ENCODE results near the gene SP3.

SP3 gene

DNA sequence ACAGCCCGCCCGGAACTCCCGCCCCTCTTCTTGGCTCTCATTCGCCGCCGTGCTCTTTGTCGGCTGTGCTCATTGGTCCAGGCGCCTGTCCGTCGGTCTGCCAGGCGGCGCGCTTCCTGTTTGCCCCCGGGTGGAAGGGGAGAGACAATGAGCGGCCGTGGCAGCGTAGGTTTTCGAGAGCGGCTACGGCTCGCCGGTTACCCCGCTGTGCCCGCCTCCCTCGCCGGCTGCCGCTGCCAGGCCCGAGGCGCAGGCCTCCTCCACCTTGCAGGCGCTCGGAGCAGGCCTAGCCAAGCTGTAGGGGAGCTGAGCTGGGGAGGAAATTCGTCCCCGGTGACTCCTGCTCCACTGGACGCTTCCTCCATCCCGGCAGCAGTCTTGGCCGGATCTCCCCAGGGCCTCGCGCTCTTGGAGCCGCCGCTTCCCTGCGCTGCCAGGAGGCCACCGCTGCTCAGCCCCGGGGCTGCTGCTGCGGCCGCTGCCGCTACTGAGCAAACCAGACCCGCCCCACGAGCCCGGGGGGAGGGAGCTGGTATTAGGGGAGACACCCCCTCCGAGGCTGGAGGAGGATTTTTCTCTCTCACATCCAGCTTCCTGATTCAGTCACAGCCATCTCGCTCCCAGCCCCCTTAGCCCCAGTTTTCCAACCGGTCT, at the start of gene SP3:
TSS of gene SP3 (minus strand) at position 2 of the 654 bp plus-strand sequence. CDS start 202 bp downstream, outside the sequence.
- DNase-seq (peak; percentile 97), ATAC-seq (ENCODE audit: insufficient read depth, low read depth) (peak; percentile 78)
- Histone ChIP-seq H2AFZ (ENCODE audit: low read depth, low read length) (peak within 1 kb of the TSS; percentile 80), H3K79me2 (ENCODE audit: insufficient read depth, low read length) (peaks cover 49% of the 10 kb centered on the region), H4K20me1 (ENCODE audit: insufficient read depth, low read length) (peaks cover 9% of the 10 kb centered on the region; the same call in 1 of the 2 replicates), H3K27ac (ENCODE audit: low read length) (peak within 1 kb of the TSS; percentile 99), H3K27me3 (ENCODE audit: insufficient read depth, low read length, poor library complexity) (no peaks in the 10 kb centered on the region), H3K4me2 (ENCODE audit: insufficient read depth, low read length) (peak within 1 kb of the TSS; percentile 75), H3K4me3 (ENCODE audit: low read depth in 1 of 2, low read length in 2 of 2) (peak within 1 kb of the TSS; percentile 54 to 81), H3K9me3 (ENCODE audit: insufficient read depth, low read length, severe bottlenecking) (no peaks in the 10 kb centered on the region), H3K36me3 (ENCODE audit: insufficient read depth, low read length) (peaks cover 18% of the 10 kb centered on the region), H3K9ac (ENCODE audit: low read depth, low read length) (peak within 1 kb of the TSS; percentile 99), H3K4me1 (ENCODE audit: insufficient read depth, low read length) (peaks cover 32% of the 10 kb centered on the region)
- no peak for TF ChIP-seq EZH2 (IDR thresholded peaks at IDR 0.05; ENCODE audit: borderline replicate concordance, low read depth, low read length, severe bottlenecking)
- TF ChIP-seq, protein P1, sequence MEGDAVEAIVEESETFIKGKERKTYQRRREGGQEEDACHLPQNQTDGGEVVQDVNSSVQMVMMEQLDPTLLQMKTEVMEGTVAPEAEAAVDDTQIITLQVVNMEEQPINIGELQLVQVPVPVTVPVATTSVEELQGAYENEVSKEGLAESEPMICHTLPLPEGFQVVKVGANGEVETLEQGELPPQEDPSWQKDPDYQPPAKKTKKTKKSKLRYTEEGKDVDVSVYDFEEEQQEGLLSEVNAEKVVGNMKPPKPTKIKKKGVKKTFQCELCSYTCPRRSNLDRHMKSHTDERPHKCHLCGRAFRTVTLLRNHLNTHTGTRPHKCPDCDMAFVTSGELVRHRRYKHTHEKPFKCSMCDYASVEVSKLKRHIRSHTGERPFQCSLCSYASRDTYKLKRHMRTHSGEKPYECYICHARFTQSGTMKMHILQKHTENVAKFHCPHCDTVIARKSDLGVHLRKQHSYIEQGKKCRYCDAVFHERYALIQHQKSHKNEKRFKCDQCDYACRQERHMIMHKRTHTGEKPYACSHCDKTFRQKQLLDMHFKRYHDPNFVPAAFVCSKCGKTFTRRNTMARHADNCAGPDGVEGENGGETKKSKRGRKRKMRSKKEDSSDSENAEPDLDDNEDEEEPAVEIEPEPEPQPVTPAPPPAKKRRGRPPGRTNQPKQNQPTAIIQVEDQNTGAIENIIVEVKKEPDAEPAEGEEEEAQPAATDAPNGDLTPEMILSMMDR (IDR thresholded peaks at IDR 0.05; ENCODE audit: borderline replicate concordance, extremely low read depth, low read length, poor library complexity, severe bottlenecking) = no peak

DNA sequence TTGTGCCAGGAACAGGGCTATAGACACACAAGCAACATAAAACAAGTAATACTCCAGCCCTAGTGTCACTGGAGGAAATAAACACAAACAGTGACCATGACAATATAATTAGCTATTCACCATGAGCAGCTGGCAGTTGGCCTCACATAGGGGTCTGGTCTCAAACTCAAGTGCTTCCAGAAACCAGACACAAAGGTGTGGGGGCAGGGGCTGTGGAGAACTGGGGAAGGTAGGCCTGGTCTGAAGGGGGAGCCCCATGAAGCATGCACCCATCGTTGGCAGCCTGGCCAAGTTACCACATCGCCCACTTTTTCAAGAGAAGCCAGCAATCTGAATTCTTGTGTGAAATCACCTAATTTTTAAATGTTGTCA, 49.5 kb upstream of the SP3 start:
- Histone ChIP-seq H3K27me3 (ENCODE audit: insufficient read depth, low read length, poor library complexity) (no peaks in the 10 kb centered on the region), H3K27ac (ENCODE audit: low read length) (no peak overlapping the region), H3K36me3 (ENCODE audit: insufficient read depth, low read length) (no peaks in the 10 kb centered on the region), H3K4me1 (ENCODE audit: insufficient read depth, low read length) (no peaks in the 10 kb centered on the region), H3K4me2 (ENCODE audit: insufficient read depth, low read length) (no peak overlapping the region), H4K20me1 (ENCODE audit: insufficient read depth, low read length) (no peaks in the 10 kb centered on the region), H2AFZ (ENCODE audit: low read depth, low read length) (no peak overlapping the region), H3K9ac (ENCODE audit: low read depth, low read length) (no peak overlapping the region), H3K79me2 (ENCODE audit: insufficient read depth, low read length) (no peaks in the 10 kb centered on the region), H3K9me3 (ENCODE audit: insufficient read depth, low read length, severe bottlenecking) (no peaks in the 10 kb centered on the region), H3K4me3 (ENCODE audit: low read depth in 1 of 2, low read length in 2 of 2) (no peak overlapping the region)
- DNase-seq (no peak), ATAC-seq (ENCODE audit: insufficient read depth, low read depth) (no peak)
- no peak for TF ChIP-seq EZH2 (IDR thresholded peaks at IDR 0.05; ENCODE audit: borderline replicate concordance, low read depth, low read length, severe bottlenecking)
- TF ChIP-seq, protein P1 (IDR thresholded peaks at IDR 0.05; ENCODE audit: borderline replicate concordance, extremely low read depth, low read length, poor library complexity, severe bottlenecking) = no peak

DNA sequence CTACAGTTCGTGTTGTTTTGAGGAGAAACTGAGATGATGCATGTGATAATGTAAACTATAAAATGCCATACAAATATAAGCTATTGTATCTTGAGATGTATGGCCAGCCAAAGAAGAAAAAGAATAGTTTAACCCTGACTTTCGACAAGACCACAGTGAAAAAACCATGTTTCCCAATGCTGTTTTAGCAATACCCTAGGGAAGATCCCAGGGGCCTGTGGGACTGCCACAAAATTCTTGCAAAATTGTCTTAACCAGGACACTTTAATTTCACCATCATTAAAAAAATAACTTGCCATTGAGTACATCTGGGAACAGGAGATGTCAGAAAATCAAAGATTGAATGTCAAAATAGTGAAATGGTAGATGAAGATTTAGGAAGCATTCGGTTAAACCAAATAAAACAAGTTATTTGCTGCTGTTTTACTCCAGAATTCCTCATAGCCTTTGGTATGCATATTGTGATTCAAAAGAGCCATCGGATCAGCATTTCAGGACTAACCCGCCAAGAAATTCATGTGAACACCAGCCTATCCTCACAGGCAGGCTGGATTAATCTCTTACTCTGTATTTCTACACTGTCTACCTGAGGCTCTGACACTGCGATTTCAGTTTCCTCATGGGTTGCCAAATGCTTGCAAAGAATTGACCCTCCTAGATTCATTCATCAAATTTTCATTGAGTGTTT, 49.0 kb upstream of the SP3 start:
- ATAC-seq (ENCODE audit: insufficient read depth, low read depth) = no peak
- Histone ChIP-seq H3K27me3 (ENCODE audit: insufficient read depth, low read length, poor library complexity) (no peaks in the 10 kb centered on the region), H3K4me2 (ENCODE audit: insufficient read depth, low read length) (no peak overlapping the region), H3K36me3 (ENCODE audit: insufficient read depth, low read length) (no peaks in the 10 kb centered on the region), H3K4me1 (ENCODE audit: insufficient read depth, low read length) (no peaks in the 10 kb centered on the region), H3K9me3 (ENCODE audit: insufficient read depth, low read length, severe bottlenecking) (no peaks in the 10 kb centered on the region), H2AFZ (ENCODE audit: low read depth, low read length) (no peak overlapping the region), H3K79me2 (ENCODE audit: insufficient read depth, low read length) (no peaks in the 10 kb centered on the region), H3K4me3 (ENCODE audit: low read depth in 1 of 2, low read length in 2 of 2) (no peak overlapping the region), H3K27ac (ENCODE audit: low read length) (no peak overlapping the region), H4K20me1 (ENCODE audit: insufficient read depth, low read length) (no peaks in the 10 kb centered on the region), H3K9ac (ENCODE audit: low read depth, low read length) (no peak overlapping the region)
- DNase-seq = no peak
- TF ChIP-seq, protein P1 (IDR thresholded peaks at IDR 0.05; ENCODE audit: borderline replicate concordance, extremely low read depth, low read length, poor library complexity, severe bottlenecking) = no peak
- TF ChIP-seq EZH2 (IDR thresholded peaks at IDR 0.05; ENCODE audit: borderline replicate concordance, low read depth, low read length, severe bottlenecking) = no peak

Measured in DND-41 (cell line).